GM21786 (cell line): ENCODE results near the gene HSPA12B.

Experiments used
- ATAC-seq: cut with Tn5 transposase; IDR thresholded peaks from one replicate; pipeline ENCODE4 v1.9.1; 2021; ENCODE audit not compliant: unreplicated experiment

Gene HSPA12B

DNA sequence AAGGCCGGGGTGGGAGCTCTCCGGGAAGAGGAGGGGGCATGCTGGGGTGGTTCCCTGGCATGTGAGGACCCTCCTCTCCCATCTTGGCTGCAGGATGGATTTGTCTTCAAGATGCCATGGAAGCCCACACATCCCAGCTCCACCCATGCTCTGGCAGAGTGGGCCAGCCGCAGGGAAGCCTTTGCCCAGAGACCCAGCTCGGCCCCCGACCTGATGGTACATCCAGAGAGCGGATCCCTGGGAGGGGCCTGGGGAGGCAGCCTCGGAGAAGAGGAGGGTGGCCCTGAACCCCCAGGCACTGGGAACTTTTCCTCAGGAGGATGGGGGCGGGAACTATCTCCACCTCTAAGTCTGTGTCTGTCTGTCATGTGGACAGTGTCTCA is 68.4 kb downstream of the HSPA12B start:
- no peak for ATAC-seq

DNA sequence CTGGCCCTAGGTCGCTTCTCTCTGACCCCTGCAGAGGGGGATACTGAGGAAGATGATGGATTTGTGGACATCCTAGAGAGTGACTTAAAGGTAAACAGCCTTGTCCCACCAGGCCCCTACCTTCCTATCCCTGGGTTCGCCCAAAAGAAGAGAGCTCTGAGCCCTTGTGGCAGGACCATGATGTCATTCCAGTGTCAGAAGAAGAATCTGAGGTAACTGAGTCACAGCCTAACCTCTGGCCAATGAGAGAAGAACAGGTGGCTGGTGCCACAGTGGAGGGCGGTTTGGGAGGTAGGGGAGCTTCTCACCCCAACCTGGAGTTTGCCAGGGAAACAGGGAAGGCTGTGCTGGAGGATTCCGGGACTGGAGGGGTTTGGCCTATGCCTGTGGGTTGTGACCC is 68.8 kb downstream of the HSPA12B start:
- ATAC-seq = no peak

DNA sequence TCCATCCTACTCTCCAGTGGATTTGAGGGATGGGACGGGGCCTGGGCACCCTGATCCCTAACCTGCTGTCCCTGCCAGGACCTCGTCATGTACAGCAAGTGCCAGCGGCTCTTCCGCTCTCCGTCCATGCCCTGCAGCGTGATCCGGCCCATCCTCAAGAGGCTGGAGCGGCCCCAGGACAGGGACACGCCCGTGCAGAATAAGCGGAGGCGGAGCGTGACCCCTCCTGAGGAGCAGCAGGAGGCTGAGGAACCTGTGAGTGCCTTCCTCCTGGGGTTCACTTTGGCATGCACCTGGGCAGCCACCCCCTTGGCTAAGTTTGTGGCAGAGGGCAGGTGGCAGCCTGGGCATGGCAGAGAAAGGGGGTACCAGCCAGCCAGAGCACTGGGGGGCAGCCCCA is 69.4 kb downstream of the HSPA12B start:
- no peak for ATAC-seq
